ENCODE data around the gene SIT1.

The SIT1 gene

DNA sequence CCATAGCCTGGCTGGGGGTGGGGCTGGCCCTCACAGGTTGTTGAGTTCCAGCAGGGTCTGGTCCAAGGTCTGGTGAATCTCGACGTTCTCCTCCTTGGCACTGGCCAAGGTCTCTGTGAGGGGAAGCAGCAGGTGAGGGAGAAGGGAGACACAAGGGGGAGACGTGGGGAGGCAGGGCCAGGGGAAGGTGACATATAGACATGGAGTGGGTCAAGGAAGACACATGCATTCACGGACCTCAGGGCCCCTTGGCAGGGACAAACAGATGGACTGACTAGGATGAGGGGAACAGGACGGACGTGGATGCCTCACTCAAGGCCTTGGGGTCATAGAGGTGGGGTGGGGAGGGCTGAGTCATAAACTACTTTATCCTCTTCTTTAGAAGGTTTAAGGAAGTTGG, 31.3 kb upstream of the SIT1 start:
- no peak for DNase-seq

DNA sequence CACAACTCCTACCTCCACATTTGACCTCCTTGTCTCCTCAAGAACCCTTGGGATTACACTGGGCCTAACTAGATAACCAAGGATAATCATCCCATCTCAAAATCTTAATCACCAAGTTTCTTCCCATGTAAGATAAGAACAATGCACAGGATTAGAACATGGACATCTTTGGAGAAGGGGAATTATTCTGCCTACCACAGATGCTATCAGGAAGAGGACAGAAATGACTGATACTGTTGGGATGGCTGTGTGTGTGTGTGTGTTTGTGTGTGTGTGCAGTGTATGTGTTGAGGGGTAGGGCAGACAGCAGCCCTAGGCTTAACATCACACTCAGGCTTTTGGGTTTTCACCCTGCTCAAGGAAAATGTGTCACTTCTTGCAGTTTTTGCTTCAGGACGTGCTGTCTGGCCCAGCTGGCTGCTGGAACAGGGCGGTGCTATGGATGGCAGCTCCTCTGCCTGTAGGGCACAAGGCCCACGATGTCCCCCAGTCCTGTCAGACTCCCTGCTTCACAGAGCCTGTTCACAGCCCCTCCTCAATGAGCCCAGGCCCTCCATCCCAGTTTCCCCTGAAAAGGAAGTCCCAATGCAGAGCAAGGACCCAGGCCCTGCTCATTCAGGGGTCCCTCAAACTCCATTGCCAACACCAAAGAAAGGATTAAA, 30.7 kb upstream of the SIT1 start:
- no peak for DNase-seq

DNA sequence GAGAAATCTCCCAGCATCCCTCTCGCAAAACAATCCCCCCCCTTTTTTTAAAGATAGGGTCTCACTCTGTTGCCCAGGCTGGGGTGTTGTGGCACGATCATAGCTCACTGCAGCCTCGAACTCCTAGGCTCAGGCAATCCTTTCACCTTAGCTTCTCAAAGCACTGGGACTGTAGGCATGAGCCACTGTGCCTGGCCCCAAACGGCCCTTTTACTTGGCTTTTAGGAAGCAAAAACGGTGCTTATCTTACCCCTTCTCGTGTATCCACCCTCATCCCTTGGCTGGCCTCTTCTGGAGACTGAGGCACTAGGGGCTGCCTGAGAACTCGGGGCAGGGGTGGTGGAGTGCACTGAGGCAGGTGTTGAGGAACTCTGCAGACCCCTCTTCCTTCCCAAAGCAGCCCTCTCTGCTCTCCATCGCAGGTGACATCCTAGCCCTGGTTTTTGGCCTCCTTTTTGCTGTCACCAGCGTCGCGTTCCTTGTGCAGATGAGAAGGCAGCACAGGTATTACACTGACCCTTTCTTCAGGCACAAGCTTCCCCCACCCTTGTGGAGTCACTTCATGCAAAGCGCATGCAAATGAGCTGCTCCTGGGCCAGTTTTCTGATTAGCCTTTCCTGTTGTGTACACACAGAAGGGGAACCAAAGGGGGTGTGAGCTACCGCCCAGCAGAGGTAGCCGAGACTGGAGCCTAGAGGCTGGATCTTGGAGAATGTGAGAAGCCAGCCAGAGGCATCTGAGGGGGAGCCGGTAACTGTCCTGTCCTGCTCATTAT, 29.8 kb upstream of the SIT1 start:
- DNase-seq, result no peak

- DNase-seq, result no peak
Observed at GRCh38 chr9:35679766-35680330, 29.1 kb upstream of the SIT1 start.

- DNase-seq, result no peak
Observed at GRCh38 chr9:35679091-35679490, 28.4 kb upstream of the SIT1 start.

GRCh38 chr9:35675732-35676392, 25.1 kb upstream of the SIT1 start:
- peak; percentile 85 for DNase-seq

- no peak for DNase-seq
Observed at GRCh38 chr9:35675204-35675603, 24.5 kb upstream of the SIT1 start.

DNA sequence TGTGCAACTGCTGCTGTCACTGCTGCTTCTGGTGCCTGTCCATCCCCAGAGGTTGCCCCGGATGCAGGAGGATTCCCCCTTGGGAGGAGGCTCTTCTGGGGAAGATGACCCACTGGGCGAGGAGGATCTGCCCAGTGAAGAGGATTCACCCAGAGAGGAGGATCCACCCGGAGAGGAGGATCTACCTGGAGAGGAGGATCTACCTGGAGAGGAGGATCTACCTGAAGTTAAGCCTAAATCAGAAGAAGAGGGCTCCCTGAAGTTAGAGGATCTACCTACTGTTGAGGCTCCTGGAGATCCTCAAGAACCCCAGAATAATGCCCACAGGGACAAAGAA, 23.3 kb upstream of the SIT1 start:
- no peak for DNase-seq

DNA sequence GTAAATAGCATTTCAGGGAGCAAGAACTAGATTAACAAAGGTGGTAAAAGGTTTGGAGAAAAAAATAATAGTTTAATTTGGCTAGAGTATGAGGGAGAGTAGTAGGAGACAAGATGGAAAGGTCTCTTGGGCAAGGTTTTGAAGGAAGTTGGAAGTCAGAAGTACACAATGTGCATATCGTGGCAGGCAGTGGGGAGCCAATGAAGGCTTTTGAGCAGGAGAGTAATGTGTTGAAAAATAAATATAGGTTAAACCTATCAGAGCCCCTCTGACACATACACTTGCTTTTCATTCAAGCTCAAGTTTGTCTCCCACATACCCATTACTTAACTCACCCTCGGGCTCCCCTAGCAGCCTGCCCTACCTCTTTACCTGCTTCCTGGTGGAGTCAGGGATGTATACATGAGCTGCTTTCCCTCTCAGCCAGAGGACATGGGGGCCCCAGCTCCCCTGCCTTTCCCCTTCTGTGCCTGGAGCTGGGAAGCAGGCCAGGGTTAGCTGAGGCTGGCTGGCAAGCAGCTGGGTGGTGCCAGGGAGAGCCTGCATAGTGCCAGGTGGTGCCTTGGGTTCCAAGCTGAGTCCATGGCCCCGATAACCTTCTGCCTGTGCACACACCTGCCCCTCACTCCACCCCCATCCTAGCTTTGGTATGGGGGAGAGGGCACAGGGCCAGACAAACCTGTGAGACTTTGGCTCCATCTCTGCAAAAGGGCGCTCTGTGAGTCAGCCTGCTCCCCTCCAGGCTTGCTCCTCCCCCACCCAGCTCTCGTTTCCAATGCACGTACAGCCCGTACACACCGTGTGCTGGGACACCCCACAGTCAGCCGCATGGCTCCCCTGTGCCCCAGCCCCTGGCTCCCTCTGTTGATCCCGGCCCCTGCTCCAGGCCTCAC, 22.6 kb upstream of the SIT1 start, which contains the start of gene CA9:
CA9 (plus strand) TSS at position 797 of the 893 bp plus-strand sequence; CDS start at position 829, 32 bp downstream.
- DNase-seq, result no peak

DNA sequence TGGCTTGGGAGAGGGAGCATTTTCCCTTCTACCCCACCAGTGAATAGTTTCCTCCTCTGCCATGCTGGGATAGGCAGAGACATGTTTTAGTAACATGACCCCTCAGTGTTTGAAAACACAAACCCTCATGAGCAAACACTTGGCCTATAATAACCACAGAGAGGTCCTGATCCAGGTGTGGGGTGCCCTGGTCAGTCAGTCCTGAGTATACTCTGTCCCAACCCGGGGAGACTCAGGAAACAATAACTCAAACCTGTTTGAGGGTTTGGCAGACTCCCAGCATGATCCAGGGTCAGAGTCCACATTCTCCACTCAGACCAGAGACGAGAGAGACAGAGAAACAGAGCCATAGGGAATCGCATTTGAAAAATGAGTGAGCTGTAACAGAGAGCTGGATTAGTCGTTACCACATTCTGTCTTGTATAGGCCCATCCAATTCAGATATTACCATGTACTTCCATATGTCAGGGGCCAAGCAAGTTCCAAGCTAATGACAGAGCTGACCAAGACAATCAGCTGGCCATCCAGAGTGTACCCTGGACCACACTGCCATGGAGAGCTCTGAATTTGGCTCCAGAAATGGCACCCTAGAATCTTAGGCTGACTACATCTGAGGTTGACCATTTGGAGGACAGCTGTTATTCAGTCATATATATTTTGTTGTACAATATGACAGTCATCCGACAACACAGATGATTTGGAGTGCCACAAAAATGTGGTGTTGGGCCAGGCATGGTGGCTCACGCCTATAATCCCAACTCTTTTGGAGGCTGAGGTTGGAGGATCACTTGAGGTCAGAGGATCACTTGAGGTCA, 18.8 kb upstream of the SIT1 start:
- no peak for DNase-seq

- DNase-seq, result no peak
Observed at GRCh38 chr9:35667939-35668338, 17.2 kb upstream of the SIT1 start.

GRCh38 chr9:35666549-35666948, 15.8 kb upstream of the SIT1 start:
- no peak for DNase-seq

- no peak for DNase-seq
Observed at GRCh38 chr9:35666045-35666444, 15.3 kb upstream of the SIT1 start.

GRCh38 chr9:35665471-35665818, 14.7 kb upstream of the SIT1 start:
- DNase-seq, result no peak

DNA sequence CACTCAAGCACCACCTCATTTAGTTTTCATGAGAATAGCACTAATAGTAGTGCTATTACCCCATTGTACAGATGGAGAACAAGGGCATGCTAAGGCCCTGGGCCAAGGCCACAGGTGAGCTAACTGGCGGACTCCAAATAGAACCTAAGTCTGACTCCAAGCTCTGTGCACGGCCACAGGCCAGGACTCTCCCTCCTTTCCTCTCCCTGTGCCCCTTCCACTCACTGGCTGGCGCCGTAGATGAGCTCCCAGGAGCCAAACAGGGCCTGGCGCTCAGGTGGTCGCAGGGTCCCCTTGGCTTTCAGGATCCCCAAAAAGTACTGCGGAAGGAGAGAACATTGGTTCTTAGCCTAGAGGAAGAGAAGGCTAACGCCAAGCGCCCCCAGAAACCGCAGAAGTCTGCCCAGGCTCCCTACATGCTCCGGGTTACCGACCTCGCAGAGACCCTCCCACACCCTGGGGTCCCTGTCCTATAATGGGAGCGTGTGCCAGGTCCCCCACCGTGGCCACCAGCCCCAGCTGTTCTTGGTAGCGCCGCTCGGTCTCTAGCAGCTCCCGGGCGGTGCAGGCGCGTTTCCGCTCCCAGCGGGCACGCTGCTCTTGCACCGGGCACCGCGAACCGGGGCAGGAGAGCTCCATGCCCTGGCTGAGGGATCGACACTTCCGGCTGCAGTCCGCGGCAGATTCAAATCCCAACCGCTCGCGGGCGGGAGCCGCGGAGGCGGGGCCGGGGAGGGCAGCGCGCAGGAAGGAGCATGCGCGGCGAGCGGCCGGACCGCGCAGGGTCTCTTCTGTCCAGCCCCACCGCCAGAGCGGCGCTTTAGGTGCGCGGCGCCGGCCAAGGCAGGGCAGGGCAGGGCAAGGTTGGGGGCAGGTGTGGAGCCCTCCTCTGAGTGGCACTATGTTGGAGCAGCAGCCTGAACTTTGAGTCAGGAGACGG, 14.1 kb upstream of the SIT1 start, which contains the start of gene ARHGEF39:
ARHGEF39 (minus strand) TSS at position 665 of the 940 bp plus-strand sequence; CDS start at position 639, 26 bp downstream.
- DNase-seq, result peak; percentile 93

- no peak for DNase-seq
Observed at GRCh38 chr9:35662437-35662836, 11.7 kb upstream of the SIT1 start.

DNA sequence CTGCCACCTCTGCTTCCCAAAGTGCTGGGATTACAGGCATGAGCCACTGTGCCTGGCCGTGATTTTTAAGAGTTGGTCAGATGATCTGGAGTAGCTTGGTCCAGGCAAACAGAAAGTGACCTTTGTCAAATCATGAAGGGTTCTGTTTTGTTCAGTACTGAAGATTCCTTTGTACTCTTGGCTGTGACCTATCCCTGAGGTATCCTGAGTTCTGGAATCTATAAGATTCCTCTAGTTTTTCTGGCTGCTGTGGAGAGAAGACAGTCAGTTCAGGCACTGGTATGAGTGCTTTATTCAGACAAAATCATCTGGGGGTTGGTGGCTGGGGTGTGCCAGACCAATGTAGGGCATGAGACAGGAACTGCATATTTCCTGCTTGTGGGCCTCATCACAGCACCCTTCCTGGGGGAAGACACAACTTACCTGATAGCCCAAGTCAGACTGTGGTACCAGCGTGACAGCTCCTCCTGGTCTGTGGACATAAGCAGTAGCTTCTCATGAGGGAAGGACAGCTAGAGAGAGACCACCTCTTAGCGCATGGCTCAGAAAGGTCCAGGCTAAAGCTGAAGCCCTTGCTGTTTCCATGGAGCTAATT, 11.1 kb upstream of the SIT1 start:
- no peak for DNase-seq

GRCh38 chr9:35660966-35661415, 10.3 kb upstream of the SIT1 start:
- DNase-seq, result no peak

DNA sequence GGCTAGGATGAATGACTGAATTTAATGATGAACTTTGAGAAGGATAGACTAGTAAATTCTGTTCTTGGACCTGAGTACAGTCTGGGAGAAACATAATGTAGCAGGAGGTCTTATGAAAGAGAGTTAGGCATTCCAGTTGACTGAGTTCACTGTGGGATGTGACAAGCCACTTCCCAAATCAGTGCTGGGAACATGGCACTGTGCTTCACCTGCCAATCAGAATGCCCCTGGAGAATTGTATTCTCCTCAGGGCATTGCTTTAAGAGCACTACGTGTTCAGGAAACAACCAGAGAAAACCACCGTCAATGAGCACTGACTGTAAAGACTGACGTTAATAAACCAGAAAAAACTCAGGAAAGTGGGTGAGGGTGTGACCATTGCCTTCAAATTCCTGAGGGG, 8.6 kb upstream of the SIT1 start:
- no peak for DNase-seq

GRCh38 chr9:35658968-35659220, 8.2 kb upstream of the SIT1 start:
- DNase-seq, result no peak

Data from retina (tissue), 1 donor.